ENCODE measurements around the gene PPP2R2B.

The PPP2R2B gene

GRCh38 chr5:146599261-146599660 is 279.3 kb downstream of the PPP2R2B start:
- no peak overlapping the region for H3K4me3 ChIP-seq (ENCODE audit: low read depth, low read length)
- no peak for TF ChIP-seq CTCF (IDR thresholded peaks at IDR 0.05; ENCODE audit: borderline replicate concordance, insufficient read depth, low read depth, low read length)

- no peak overlapping the region for H3K4me3 ChIP-seq (ENCODE audit: low read depth, low read length)
- no peak for TF ChIP-seq CTCF (IDR thresholded peaks at IDR 0.05; ENCODE audit: borderline replicate concordance, insufficient read depth, low read depth, low read length)
Observed at GRCh38 chr5:146595088-146595487, 283.5 kb downstream of the PPP2R2B start.

GRCh38 chr5:146592352-146592751 is 286.2 kb downstream of the PPP2R2B start:
- H3K4me3 ChIP-seq (ENCODE audit: low read depth, low read length) = no peak overlapping the region
- no peak for TF ChIP-seq CTCF (IDR thresholded peaks at IDR 0.05; ENCODE audit: borderline replicate concordance, insufficient read depth, low read depth, low read length)

- TF ChIP-seq CTCF (IDR thresholded peaks at IDR 0.05; ENCODE audit: borderline replicate concordance, insufficient read depth, low read depth, low read length) = no peak
Observed at GRCh38 chr5:146589028-146589345, 289.6 kb downstream of the PPP2R2B start.

GRCh38 chr5:146588331-146589027 is 290.1 kb downstream of the PPP2R2B start:
- TF ChIP-seq CTCF (IDR thresholded peaks at IDR 0.05; ENCODE audit: borderline replicate concordance, insufficient read depth, low read depth, low read length) = no peak
- H3K4me3 ChIP-seq (ENCODE audit: low read depth, low read length) = no peak overlapping the region

More at GRCh38 chr5:146589028-146589345, 289.6 kb downstream of the PPP2R2B start:
- no peak overlapping the region for H3K4me3 ChIP-seq (ENCODE audit: low read depth, low read length)

- no peak for TF ChIP-seq CTCF (IDR thresholded peaks at IDR 0.05; ENCODE audit: borderline replicate concordance, insufficient read depth, low read depth, low read length)
- H3K4me3 ChIP-seq (ENCODE audit: low read depth, low read length) = no peak overlapping the region
Observed at GRCh38 chr5:146586752-146587151, 291.8 kb downstream of the PPP2R2B start.

- H3K4me3 ChIP-seq (ENCODE audit: low read depth, low read length) = no peak overlapping the region
- no peak for TF ChIP-seq CTCF (IDR thresholded peaks at IDR 0.05; ENCODE audit: borderline replicate concordance, insufficient read depth, low read depth, low read length)
Observed at GRCh38 chr5:146584750-146585149, 293.8 kb downstream of the PPP2R2B start.
